GM18502 (cell line): Measurements from ENCODE around the gene LTBP3.
"Not testable (repeated sequence)": the region's sequence is repeated elsewhere in the genome, so short reads cannot be mapped to it uniquely, and the experiment has no call there.

Experiments used
- ATAC-seq: cut with Tn5 transposase; IDR thresholded peaks from one replicate; pipeline ENCODE4 v1.9.1; 2021; ENCODE audit warnings: mild to moderate bottlenecking; ENCODE audit not compliant: unreplicated experiment, poor library complexity

LTBP3 gene

GRCh38 chr11:65518941-65519549, 39.1 kb downstream of the LTBP3 start:
- ATAC-seq: not testable (repeated sequence)

GRCh38 chr11:65516135-65516968, 41.8 kb downstream of the LTBP3 start:
- ATAC-seq: no peak

GRCh38 chr11:65512311-65512710, 45.8 kb downstream of the LTBP3 start:
- not testable (repeated sequence) for ATAC-seq

- peak; percentile 22 for ATAC-seq
Observed at GRCh38 chr11:65506772-65507505, 51.2 kb downstream of the LTBP3 start.

GRCh38 chr11:65506290-65506771, 51.8 kb downstream of the LTBP3 start:
- ATAC-seq: no peak

GRCh38 chr11:65505466-65506289, 52.5 kb downstream of the LTBP3 start:
- ATAC-seq: no peak

- no peak for ATAC-seq
Observed at GRCh38 chr11:65504674-65505465, 53.3 kb downstream of the LTBP3 start.

- ATAC-seq: no peak
Observed at GRCh38 chr11:65503949-65504673, 54.0 kb downstream of the LTBP3 start.

- no peak for ATAC-seq
Observed at GRCh38 chr11:65503368-65503948, 54.7 kb downstream of the LTBP3 start.

- ATAC-seq: no peak
Observed at GRCh38 chr11:65502555-65503367, 55.4 kb downstream of the LTBP3 start.

GRCh38 chr11:65502274-65502554, 55.9 kb downstream of the LTBP3 start:
- no peak for ATAC-seq

- ATAC-seq: no peak
Observed at GRCh38 chr11:65501472-65502273, 56.5 kb downstream of the LTBP3 start.

- ATAC-seq: no peak
Observed at GRCh38 chr11:65501186-65501471, 57.0 kb downstream of the LTBP3 start.

- no peak for ATAC-seq
Observed at GRCh38 chr11:65500387-65501185, 57.6 kb downstream of the LTBP3 start.

- ATAC-seq: no peak
Observed at GRCh38 chr11:65499713-65500386, 58.3 kb downstream of the LTBP3 start.
